Stimulated activated CD4-positive, alpha-beta T cell treated with anti-CD3 and anti-CD28 coated beads, TNF-alpha, amount 100 ng/mL, for 24 hours (primary cell): ENCODE measurements around the gene LRRC3B.

Experiments
- DNase-seq, 3 experiments: peaks; one replicate each; pipeline ENCODE4 v3.0.0-alpha.2; 2020; ENCODE audit warnings: low read depth in 3 of 3

Gene LRRC3B

GRCh38 chr3:26630669-26631389 is 8.3 kb downstream of the LRRC3B start:
- no peak for DNase-seq

GRCh38 chr3:26631390-26631738 is 8.8 kb downstream of the LRRC3B start:
- DNase-seq: no peak

GRCh38 chr3:26634601-26635000 is 12.0 kb downstream of the LRRC3B start:
- DNase-seq: no peak

- no peak for DNase-seq
These were observed 13.6 kb downstream of the LRRC3B start for GRCh38 chr3:26636096-26636727.

DNA sequence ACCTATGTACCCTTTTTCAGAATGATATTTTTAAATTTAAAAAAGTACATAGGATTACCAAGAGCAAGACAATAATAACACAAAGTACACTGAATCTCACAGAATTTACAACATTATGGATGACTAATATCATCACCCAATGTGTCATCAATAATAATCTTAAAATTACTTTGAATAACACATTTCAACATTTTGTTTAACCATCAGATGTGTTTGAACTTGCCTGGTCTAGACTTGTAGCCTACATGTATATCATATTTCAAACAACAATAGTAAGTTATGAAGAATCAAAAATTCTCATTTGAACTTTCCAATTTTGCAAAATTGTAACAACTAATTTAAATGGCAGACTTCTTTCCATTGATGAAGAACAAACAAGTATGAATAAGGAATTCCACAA is 15.1 kb downstream of the LRRC3B start:
- DNase-seq: no peak

DNA sequence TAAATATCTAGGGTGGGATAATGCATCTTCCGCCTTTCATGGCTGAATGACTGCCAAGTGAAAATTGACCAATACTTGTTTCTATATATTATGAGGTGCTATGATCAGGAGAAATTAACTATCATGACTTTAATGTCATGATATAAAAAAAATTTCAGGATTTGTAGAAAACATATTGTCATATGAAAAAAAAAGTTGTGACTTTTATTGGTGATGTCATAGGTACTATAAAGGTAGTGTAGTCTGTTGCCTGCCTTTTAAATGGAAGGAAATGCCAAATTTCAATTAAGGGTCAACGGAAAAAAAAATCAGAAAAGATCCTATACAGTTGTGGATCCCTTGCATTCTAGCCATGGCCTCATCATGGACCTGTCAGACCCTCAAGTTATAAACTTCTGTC is 15.5 kb downstream of the LRRC3B start:
- no peak for DNase-seq

- DNase-seq: no peak
These were observed 16.8 kb downstream of the LRRC3B start for GRCh38 chr3:26639339-26639738.

DNA sequence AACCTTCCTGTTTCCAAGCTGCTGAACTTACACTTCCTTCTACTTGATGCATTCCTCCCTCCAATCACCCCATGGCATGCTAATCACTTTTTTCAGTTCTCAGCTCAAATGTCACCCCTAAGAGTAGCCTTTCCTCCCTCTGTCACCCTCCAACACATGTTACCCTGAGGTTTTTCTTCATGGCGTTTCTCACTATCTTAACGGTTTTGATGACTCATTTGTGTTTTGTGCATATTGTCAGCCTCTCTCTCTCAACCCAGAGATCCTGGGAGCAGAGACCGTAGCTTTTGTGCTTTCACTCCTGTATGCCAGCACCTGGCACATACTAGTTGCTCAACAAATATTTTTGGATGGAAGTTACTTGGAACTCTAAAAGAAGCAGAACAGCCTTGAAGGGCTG is 24.5 kb downstream of the LRRC3B start:
- DNase-seq: no peak

DNA sequence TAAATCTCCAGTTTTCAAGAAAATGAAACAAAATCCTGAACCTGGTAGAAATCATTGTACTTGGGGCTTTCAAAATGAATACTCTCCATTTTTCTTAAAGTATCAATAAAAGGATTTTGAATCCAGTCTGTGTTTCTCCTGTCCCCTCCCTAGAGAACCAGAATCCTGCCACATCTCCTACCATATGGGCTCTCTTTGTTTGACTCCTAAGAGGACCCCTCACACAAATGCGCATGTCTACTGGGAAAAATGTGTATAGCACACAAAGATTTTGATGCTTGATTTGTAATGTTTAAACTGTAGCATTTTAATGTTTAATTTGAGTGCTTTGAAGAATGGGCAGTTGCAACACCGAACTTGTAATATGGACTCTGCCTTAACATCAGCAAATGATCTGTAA is 25.9 kb downstream of the LRRC3B start:
- no peak for DNase-seq

DNA sequence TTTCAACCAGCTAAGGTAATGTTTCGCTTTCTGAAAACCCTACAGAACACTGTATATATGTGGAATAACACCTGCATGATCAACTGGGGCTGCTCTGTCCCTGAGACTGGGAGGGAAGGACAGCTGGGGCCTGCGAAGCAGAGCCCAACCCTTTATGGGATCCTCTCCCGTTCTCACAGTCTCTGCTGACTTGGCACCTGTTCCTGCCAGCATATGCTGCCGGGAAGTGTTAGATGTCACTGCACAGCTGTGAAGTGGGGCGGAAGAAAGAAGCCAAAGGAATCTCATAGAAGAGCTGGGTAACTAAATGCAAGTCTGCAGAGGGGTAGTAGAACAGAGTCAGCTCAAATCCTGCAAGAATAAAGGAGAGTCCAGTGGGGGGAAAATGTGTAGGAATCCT is 29.6 kb downstream of the LRRC3B start:
- no peak for DNase-seq

- DNase-seq: no peak
These were observed 31.3 kb downstream of the LRRC3B start for GRCh38 chr3:26653811-26654425.

GRCh38 chr3:26655231-26655630 is 32.7 kb downstream of the LRRC3B start:
- DNase-seq: no peak

DNA sequence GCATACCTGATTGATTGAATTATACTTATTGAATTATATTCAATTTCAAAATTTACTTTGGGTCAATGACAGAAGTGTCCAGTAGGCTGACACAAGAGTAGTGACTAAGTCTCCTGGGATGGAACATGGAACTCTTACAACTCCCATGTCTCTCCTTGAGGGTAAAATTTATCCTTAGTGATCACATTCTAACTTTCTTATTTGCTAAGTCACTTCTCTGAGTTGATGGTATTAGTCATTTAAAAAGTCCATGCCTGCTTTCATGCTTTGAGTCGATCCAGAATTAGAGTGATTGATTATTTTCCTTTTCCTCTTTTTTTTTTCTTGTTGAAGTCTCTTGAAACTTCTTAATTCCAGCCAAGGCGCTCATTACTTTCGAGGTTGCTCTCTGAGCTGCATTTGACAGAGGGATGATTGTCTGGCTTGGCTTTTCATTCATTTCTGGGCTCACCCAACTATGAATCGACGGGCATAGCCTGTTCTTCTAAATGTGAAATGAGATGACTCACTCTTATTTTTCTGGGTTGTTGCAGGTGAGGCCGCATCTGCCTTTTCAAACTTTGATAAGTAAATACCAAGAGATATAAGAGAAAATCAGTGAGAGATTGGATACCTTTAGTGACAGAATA is 34.9 kb downstream of the LRRC3B start:
- DNase-seq: no peak

- no peak for DNase-seq
These were observed 45.6 kb downstream of the LRRC3B start for GRCh38 chr3:26668171-26668570.

GRCh38 chr3:26668696-26669095 is 46.1 kb downstream of the LRRC3B start:
- DNase-seq: no peak

DNA sequence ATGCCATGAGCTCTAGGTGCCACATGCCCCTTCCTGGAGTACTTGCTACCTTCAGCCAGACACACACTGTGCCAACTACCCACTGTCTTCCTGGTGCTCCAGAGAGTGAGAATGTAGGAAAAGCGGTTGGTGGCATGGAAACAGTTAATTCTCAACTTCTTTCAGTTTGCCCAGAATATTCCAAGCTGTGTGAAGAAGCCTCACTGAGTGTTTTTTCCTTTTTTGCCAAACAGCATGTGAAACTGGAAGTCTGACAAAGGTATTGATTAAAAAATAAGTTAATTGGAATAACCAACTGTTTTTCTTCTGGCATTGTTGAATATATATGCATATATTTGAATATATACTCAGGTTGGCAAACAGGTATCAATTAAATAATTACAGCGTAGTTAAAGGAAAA is 52.8 kb downstream of the LRRC3B start:
- DNase-seq: no peak

- DNase-seq: no peak
These were observed 59.1 kb downstream of the LRRC3B start for GRCh38 chr3:26681632-26682031.

DNA sequence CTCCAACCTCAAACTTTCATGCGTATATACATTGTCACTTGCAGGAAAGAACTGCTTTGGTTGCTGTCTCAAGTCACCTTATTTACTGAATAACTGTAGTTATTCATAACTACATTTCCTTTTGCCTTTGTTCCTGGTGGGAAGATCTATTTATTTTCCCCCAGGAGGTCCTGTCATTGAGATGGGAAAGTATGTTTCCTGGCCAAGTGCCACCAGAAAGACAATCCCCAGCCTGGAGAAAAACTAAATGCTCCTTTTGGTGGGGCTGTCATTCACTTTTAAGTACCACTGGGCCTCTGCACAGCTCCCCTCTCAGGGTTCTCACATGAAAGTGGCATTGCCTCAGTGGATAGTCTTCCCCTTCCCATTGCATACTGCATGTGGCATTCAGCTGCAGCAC is 59.8 kb downstream of the LRRC3B start:
- DNase-seq: no peak

- no peak for DNase-seq
These were observed 61.3 kb downstream of the LRRC3B start for GRCh38 chr3:26683902-26684301.

- DNase-seq: no peak
These were observed 64.9 kb downstream of the LRRC3B start for GRCh38 chr3:26687466-26687865.

- no peak for DNase-seq
These were observed 77.0 kb downstream of the LRRC3B start for GRCh38 chr3:26699553-26699952.

GRCh38 chr3:26703519-26703918 is 80.9 kb downstream of the LRRC3B start:
- DNase-seq: no peak

DNA sequence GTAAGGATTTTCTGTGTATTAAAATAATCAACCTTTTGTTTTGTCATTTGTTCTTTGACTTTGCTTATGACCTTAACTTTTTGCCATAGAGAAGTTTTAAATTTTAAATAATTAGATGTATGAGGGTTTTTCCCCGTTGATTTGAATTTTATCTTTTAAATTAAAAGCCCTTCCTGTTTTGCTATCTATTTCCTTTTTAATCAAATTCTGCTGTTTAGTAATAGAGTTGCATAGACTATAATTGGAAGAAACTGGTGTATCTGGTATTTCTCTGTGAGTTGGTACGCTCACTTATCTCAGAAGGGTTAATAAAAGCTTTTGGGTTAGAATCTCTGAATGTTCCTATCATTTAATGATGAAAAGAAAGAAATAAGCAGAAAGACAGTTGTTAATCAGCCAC is 82.2 kb downstream of the LRRC3B start:
- DNase-seq: no peak
